ENCODE data around the gene A1BG. TPM values are rescaled to one million over a fixed set of nuclear protein-coding genes. Genes with fewer than 3 reads are reported as not detected.
A peak's percentile ranks its signal among the peaks of the same experiment; 100 is the strongest.

Gene A1BG
- total and polyA plus RNA-seq, 2 experiments from 2014 or later: 35.9 to 108 TPM

GRCh38 chr19:58395220-58395978 lies 42.1 kb upstream of the A1BG start, which contains the start of gene RNF225:
Gene RNF225, plus strand, starts transcription at chr19:58395656. Its CDS starts 434 bp downstream, at chr19:58396090.
- Histone ChIP-seq H3K9me3 (ENCODE audit: low read depth) (no peaks in the 10 kb centered on the region), H3K4me3 (no peak within 1 kb of the TSS), H4K20me1 (ENCODE audit: insufficient read depth, poor library complexity, severe bottlenecking) (peaks cover 11% of the 10 kb centered on the region), H3K79me2 (peaks cover 4% of the 10 kb centered on the region), H3K4me2 (peak within 1 kb of the TSS; percentile 71), H3K9me2 (replicated peaks; ENCODE audit: insufficient read depth) (no peaks in the 10 kb centered on the region), H3K4me1 (ENCODE audit: insufficient read depth) (peaks cover 6% of the 10 kb centered on the region), H3K27me3 (peaks cover 8% of the 10 kb centered on the region), H2AFZ (no peak within 1 kb of the TSS), H3K36me3 (replicated peaks; ENCODE audit: insufficient read depth, low read depth) (no peaks in the 10 kb centered on the region), H3K27ac (no peak within 1 kb of the TSS)
- WGBS (ENCODE audit: low lambda C conversion rate, missing lambda C conversion rate): 44% methylated on average over 21 of the region's 21 CpGs
- DNase-seq (ENCODE audit: low spot score): peak; percentile 46
- TF ChIP-seq EZH2phosphoT487 (IDR thresholded peaks at IDR 0.05; ENCODE audit: low read depth, severe bottlenecking, unreplicated experiment): no peak
- TF ChIP-seq, protein P1, sequence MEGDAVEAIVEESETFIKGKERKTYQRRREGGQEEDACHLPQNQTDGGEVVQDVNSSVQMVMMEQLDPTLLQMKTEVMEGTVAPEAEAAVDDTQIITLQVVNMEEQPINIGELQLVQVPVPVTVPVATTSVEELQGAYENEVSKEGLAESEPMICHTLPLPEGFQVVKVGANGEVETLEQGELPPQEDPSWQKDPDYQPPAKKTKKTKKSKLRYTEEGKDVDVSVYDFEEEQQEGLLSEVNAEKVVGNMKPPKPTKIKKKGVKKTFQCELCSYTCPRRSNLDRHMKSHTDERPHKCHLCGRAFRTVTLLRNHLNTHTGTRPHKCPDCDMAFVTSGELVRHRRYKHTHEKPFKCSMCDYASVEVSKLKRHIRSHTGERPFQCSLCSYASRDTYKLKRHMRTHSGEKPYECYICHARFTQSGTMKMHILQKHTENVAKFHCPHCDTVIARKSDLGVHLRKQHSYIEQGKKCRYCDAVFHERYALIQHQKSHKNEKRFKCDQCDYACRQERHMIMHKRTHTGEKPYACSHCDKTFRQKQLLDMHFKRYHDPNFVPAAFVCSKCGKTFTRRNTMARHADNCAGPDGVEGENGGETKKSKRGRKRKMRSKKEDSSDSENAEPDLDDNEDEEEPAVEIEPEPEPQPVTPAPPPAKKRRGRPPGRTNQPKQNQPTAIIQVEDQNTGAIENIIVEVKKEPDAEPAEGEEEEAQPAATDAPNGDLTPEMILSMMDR (IDR thresholded peaks at IDR 0.05; ENCODE audit: poor library complexity): no peak
- no peak for TF ChIP-seq EZH2 (IDR thresholded peaks at IDR 0.05; ENCODE audit: borderline replicate concordance)

DNA sequence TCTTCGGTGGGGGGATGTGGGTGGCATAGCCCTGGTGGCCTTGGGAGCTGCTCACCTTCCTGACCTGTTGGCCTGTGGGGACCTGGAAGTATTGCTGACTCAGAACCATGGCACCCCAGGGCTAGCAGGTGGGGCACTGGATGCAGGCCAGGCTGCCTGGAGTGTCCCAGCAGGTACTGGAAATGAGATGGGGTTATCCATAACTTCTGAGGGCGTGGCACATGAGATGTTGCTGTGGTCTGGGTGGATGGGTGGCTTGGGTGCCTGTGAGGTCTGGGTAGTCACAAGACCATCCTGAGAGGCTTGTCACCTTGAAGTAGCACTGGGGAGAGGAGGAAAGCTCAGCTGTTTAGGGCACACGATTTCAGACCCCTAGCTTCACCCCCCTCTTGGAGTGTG lies 41.5 kb upstream of the A1BG start:
- no peak overlapping the region for H3K27ac ChIP-seq
- H3K4me2 ChIP-seq: no peak overlapping the region
- no peak overlapping the region for H3K4me3 ChIP-seq
- peaks cover 5% of the 10 kb centered on the region for H3K4me1 ChIP-seq (ENCODE audit: insufficient read depth)
- TF ChIP-seq EZH2phosphoT487 (IDR thresholded peaks at IDR 0.05; ENCODE audit: low read depth, severe bottlenecking, unreplicated experiment) (no peak), EZH2 (IDR thresholded peaks at IDR 0.05; ENCODE audit: borderline replicate concordance) (no peak)
- TF ChIP-seq, protein P1 (IDR thresholded peaks at IDR 0.05; ENCODE audit: poor library complexity): no peak
- WGBS (ENCODE audit: low lambda C conversion rate, missing lambda C conversion rate): 86% methylated on average over 3 of the region's 3 CpGs
- H3K9me3 ChIP-seq (ENCODE audit: low read depth): no peaks in the 10 kb centered on the region
- H4K20me1 ChIP-seq (ENCODE audit: insufficient read depth, poor library complexity, severe bottlenecking): peaks cover 11% of the 10 kb centered on the region
- peaks cover 8% of the 10 kb centered on the region for H3K79me2 ChIP-seq
- H3K36me3 ChIP-seq (replicated peaks; ENCODE audit: insufficient read depth, low read depth): no peaks in the 10 kb centered on the region
- no peak overlapping the region for H2AFZ ChIP-seq
- H3K27me3 ChIP-seq: peaks cover 8% of the 10 kb centered on the region
- H3K9me2 ChIP-seq (replicated peaks; ENCODE audit: insufficient read depth): no peaks in the 10 kb centered on the region
- DNase-seq (ENCODE audit: low spot score): no peak

DNA sequence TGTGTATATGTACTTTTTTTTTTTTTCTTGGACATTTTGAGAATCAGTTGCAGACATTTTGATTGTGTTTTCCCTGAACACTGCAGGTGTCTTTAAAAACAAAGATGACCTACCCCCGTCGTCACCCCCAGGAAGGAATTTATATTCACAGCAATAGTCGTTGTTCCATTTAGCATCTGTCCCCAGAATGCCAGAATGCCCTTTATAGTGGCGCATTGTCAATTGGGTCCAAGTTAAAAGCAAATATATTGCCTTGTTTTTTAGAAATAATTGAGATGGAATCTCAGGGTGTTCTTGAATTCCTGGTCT lies 40.4 kb upstream of the A1BG start:
- 94% methylated on average over 4 of the region's 4 CpGs for WGBS (ENCODE audit: low lambda C conversion rate, missing lambda C conversion rate)
- H3K9me3 ChIP-seq (ENCODE audit: low read depth): no peaks in the 10 kb centered on the region
- peaks cover 11% of the 10 kb centered on the region for H4K20me1 ChIP-seq (ENCODE audit: insufficient read depth, poor library complexity, severe bottlenecking)
- no peak overlapping the region for H3K4me2 ChIP-seq
- TF ChIP-seq EZH2 (IDR thresholded peaks at IDR 0.05; ENCODE audit: borderline replicate concordance) (no peak), EZH2phosphoT487 (IDR thresholded peaks at IDR 0.05; ENCODE audit: low read depth, severe bottlenecking, unreplicated experiment) (no peak)
- TF ChIP-seq, protein P1 (IDR thresholded peaks at IDR 0.05; ENCODE audit: poor library complexity): no peak
- no peak overlapping the region for H2AFZ ChIP-seq
- no peaks in the 10 kb centered on the region for H3K36me3 ChIP-seq (replicated peaks; ENCODE audit: insufficient read depth, low read depth)
- H3K27me3 ChIP-seq: peaks cover 8% of the 10 kb centered on the region
- no peak overlapping the region for H3K4me3 ChIP-seq
- no peak for DNase-seq (ENCODE audit: low spot score)
- H3K79me2 ChIP-seq: peaks cover 20% of the 10 kb centered on the region
- no peak overlapping the region for H3K27ac ChIP-seq
- no peaks in the 10 kb centered on the region for H3K9me2 ChIP-seq (replicated peaks; ENCODE audit: insufficient read depth)
- H3K4me1 ChIP-seq (ENCODE audit: insufficient read depth): peaks cover 5% of the 10 kb centered on the region
